IPS DF 6.9 (cell line): ENCODE results near the gene RFLNA.

Experiments used
- DNase-seq: peaks from one replicate; pipeline ENCODE4 v3.0.0-alpha.2; 2013; ENCODE audit warnings: low read depth, low spot score
- H3K27ac ChIP-seq: one replicate; pipeline ENCODE4 v1.5.1; 2013; ENCODE audit warnings: low read length, control low read depth
- H3K27me3 ChIP-seq: 2 replicates; pipeline ENCODE4 v1.6.1; 2013; ENCODE audit warnings: mild to moderate bottlenecking, low read length; ENCODE audit not compliant: control insufficient read depth, insufficient read depth
- H3K36me3 ChIP-seq: 2 replicates; pipeline ENCODE4 v1.6.1; 2013; ENCODE audit warnings: low read length; ENCODE audit not compliant: control insufficient read depth, insufficient read depth
- H3K4me1 ChIP-seq: 2 replicates; pipeline ENCODE4 v1.6.1; 2013; ENCODE audit warnings: low read length; ENCODE audit not compliant: control insufficient read depth, insufficient read depth
- H3K4me3 ChIP-seq: 2 replicates; pipeline ENCODE4 v1.5.1; 2013; ENCODE audit warnings: mild to moderate bottlenecking, low read length
- H3K9me3 ChIP-seq: 2 replicates; pipeline ENCODE4 v1.6.1; 2013; ENCODE audit warnings: low read length, inconsistent platforms; ENCODE audit not compliant: control insufficient read depth, insufficient read depth
- WGBS: extraction: QIAGEN DNeasy Blood & Tissue Kit; methylation state at CpG from one replicate; pipeline ENCODE4 v1.1.7; 2013; ENCODE audit warnings: mixed read lengths, missing lambda C conversion rate; ENCODE audit not compliant: insufficient read length, insufficient coverage; 5-methylcytosine and 5-hydroxymethylcytosine counted together

The RFLNA gene

DNA sequence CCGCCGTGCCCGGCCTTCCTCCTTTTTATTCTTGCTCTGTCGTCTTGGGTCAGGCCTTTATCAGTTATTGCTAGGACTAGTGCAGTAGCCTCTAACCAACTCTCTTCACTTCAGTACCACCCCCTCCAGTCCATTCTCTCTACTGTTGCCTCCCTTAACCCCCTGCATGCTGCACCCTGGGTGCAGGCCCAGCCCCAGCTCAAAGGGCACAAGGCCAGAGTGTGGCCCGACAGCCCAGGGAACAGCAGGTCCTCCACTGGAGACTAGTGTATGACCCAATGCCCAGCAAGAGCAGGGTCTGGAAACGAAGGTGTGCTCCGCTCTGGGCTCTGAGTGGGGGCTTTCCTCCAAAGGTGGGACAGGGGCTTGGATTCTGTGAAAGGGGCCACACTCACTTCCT, 30.0 kb upstream of the RFLNA start:
- Histone ChIP-seq H3K4me1 (no peaks in the 10 kb centered on the region), H3K9me3 (no peaks in the 10 kb centered on the region), H3K27ac (no peak overlapping the region), H3K36me3 (no peaks in the 10 kb centered on the region), H3K4me3 (no peak overlapping the region), H3K27me3 (no peaks in the 10 kb centered on the region)
- no CpG with 5 or more reads among the region's 7 CpGs for WGBS
- DNase-seq = no peak

DNA sequence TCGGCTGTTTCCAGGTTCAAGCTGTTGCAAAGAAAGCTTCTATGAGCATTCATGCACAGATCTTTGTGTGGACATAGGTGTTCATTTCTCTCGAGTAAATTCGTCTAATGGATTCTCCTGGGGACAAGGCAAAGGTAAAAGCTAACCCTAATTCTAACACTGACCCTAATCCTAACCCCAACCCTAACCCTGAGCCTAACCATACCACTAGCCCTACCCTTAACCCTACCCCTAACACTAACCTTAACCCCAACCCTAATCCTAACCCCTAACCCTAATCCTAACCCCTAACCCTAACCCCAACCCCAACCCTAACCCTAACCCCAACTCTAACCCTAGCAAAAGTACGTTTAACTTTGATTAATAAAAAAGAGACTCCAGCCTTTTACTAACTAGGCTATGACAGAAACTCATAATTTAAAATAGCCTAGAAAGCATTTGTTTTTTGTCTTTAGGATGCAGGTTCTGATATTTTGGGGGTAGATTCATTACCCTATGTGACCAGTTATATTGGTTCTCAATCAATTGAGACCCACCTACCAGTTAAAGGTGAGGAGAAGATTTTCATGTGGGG, 27.6 kb upstream of the RFLNA start:
- no peaks in the 10 kb centered on the region for H3K27me3 ChIP-seq
- no peaks in the 10 kb centered on the region for H3K4me1 ChIP-seq
- H3K36me3 ChIP-seq = no peaks in the 10 kb centered on the region
- no peak overlapping the region for H3K27ac ChIP-seq
- H3K4me3 ChIP-seq = no peak overlapping the region
- WGBS = 100% methylated on average over 1 of the region's 4 CpGs
- H3K9me3 ChIP-seq = no peaks in the 10 kb centered on the region
- no peak for DNase-seq

DNA sequence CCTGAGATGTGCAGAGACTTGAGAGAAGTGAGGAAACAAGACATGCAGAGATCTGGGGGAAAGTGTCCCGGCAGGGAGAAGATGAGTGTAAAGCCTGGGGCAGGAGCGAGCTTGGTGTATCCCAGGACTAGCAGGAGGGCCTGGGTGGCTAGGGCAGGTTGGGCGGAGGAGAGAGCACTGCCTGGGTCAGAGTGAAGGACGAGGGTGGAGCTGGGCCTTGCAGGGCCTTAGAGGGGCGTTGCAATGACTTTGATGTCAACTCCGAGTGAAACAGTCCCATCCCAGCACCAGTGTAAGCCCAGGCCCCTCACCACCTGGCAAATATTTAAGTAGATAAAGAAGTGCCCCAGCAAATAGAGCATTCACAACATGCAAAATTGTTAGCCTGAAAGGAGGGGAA, 24.2 kb upstream of the RFLNA start:
- no peaks in the 10 kb centered on the region for H3K9me3 ChIP-seq
- H3K4me1 ChIP-seq = no peaks in the 10 kb centered on the region
- DNase-seq = no peak
- H3K27me3 ChIP-seq = no peaks in the 10 kb centered on the region
- WGBS = no CpG with 5 or more reads among the region's 6 CpGs
- no peaks in the 10 kb centered on the region for H3K36me3 ChIP-seq
- H3K27ac ChIP-seq = no peak overlapping the region
- no peak overlapping the region for H3K4me3 ChIP-seq

DNA sequence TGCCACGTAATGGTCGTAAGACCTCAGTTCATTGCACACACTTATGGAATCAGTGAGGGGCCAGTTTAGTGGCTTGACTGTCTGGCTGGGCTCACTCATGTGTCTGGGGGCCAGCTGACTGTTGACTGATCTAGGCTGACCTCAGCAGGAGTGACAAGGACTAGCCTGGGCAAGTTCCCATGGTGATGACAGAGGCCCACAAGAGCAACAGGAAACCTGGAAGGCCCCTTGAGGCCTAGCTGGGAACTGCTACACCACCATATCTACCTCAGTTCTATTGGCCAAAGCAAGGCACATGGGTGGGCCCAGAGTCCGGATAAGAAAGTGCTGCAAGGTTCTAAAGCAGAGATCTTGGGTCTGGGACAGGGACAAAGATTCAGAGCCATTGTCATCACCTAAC, 21.3 kb upstream of the RFLNA start:
- no peaks in the 10 kb centered on the region for H3K4me1 ChIP-seq
- no CpG with 5 or more reads among the region's 3 CpGs for WGBS
- peak; percentile 64 for DNase-seq
- no peaks in the 10 kb centered on the region for H3K36me3 ChIP-seq
- no peak overlapping the region for H3K4me3 ChIP-seq
- no peak overlapping the region for H3K27ac ChIP-seq
- H3K27me3 ChIP-seq = no peaks in the 10 kb centered on the region
- H3K9me3 ChIP-seq = no peaks in the 10 kb centered on the region

DNA sequence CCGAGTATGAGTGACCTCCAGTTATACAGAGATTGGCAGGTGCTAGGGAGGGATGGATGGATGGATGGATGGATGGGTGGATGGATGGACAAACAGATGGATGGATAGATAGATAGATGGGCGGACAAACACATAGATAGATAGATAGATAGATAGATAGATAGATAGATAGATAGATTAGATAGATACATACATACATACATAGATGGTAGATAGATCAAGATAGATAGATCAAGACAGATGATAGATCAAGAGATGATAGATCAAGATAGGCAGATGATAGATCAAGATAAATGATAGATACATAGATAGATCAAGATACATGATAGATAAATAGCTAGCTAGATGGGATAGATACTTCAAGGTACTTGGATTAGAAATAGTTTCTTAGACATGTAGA, 18.6 kb upstream of the RFLNA start:
- no peaks in the 10 kb centered on the region for H3K9me3 ChIP-seq
- no CpG with 5 or more reads among the region's 2 CpGs for WGBS
- H3K27me3 ChIP-seq = no peaks in the 10 kb centered on the region
- no peak for DNase-seq
- H3K4me3 ChIP-seq = no peak overlapping the region
- no peaks in the 10 kb centered on the region for H3K36me3 ChIP-seq
- H3K4me1 ChIP-seq = no peaks in the 10 kb centered on the region; the same call in 1 of the 2 replicates
- no peak overlapping the region for H3K27ac ChIP-seq

DNA sequence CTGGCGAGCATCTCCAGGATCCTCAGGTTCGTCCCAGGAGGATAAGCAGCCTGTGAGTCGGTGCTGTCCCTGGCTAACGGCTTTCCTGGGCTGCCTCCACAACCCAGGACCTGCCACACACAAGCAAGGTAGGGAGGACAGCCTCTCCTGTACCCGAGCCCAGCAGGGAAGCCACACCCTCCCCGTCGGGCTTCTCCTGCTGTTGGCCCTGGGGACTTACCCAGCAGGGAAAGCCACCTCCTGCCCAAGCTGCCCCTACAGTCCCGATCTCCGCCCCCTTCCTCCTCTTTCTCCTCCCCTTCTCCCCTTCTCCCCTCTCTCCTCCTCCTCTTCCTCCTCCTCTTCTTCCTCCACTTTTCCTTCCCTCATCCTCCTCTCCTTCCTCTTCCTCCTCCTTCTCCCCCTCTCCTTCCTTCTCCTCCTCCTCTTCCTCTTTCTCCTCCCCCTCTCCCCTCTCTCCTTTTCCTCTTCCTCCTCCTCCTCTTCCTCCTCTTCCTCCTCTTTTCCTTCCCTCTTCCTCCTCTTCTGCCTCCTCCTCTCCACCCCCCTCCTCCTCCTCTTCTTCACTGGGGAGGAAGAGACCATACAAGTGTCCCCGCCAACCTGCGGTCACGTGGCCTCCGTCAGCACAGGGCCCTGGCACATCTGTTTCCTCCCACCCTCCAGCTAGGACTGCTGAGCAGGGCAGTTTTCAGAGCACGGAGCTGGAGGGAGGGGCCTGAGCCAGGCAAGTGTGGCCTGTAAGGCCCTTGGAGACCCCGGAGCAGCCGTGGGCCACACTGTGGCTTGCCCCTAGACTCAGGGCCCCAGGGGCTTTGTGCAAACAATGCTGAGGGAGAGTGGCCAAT, 17.3 kb upstream of the RFLNA start:
- DNase-seq = no peak
- WGBS = no CpG with 5 or more reads among the region's 16 CpGs
- H3K36me3 ChIP-seq = no peaks in the 10 kb centered on the region
- no peak overlapping the region for H3K4me3 ChIP-seq
- H3K9me3 ChIP-seq = no peaks in the 10 kb centered on the region
- H3K4me1 ChIP-seq = no peaks in the 10 kb centered on the region; the same call in 1 of the 2 replicates
- no peak overlapping the region for H3K27ac ChIP-seq
- no peaks in the 10 kb centered on the region for H3K27me3 ChIP-seq

DNA sequence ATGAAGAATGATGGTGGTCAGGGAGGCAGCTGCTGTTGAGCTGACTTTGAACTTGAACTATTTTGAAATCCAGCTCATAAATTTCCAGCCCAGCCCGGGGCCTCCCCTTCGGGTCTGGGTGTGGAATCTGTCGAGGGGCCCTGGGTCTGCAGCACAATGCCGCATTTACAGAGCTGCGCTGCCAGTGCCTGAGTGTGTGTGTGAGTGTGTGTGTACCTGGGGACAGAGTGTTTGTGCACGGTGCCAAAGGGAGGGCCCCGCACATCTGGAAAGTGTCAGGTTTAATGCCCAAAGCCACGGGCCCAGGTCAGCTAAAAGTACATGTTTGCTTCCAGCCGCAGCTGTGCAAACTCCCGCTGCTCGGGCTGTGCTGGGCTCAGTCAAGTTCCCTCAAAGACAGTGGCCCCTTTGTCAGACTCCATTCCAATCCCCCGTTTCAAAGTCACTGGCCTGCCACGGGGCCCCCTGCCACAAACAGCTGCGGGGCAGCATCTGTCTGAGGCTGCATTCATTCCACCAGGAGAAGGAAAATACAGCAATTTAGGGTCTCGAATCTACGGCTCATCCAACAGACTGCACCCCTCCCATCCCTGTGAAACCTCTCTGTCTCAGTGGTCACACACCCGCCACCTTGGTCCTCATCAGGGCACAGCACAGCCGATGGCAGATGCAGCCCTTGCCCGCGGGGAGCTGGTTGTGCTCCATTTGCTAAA, 16.3 kb upstream of the RFLNA start:
- Histone ChIP-seq H3K27me3 (no peaks in the 10 kb centered on the region), H3K9me3 (no peaks in the 10 kb centered on the region), H3K36me3 (no peaks in the 10 kb centered on the region), H3K4me1 (no peaks in the 10 kb centered on the region; the same call in 1 of the 2 replicates), H3K4me3 (no peak overlapping the region), H3K27ac (no peak overlapping the region)
- no CpG with 5 or more reads among the region's 20 CpGs for WGBS
- DNase-seq = no peak

DNA sequence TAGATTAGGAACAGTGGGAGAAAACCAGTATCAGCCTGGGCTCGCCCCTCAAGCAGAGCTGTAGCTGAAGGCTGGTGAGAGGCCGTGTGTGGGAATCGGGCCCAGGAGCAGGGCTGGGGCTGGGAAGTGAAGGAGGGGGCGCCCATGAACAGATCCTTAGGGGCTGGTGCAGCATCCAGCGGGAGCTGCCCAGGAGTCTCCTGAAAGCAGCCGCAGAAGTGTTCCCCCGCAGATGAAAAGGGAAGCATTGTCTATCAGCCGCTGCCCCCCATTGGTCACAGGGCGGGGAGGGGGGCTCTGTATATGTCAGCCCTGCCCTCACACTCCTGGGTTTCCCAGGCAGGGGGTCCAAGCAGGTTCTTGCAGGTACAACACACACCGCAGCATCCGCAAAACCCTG, 15.6 kb upstream of the RFLNA start:
- Histone ChIP-seq H3K4me1 (no peaks in the 10 kb centered on the region; the same call in 1 of the 2 replicates), H3K36me3 (no peaks in the 10 kb centered on the region), H3K27ac (no peak overlapping the region), H3K27me3 (no peaks in the 10 kb centered on the region), H3K9me3 (no peaks in the 10 kb centered on the region), H3K4me3 (no peak overlapping the region)
- no peak for DNase-seq
- WGBS = no CpG with 5 or more reads among the region's 11 CpGs

DNA sequence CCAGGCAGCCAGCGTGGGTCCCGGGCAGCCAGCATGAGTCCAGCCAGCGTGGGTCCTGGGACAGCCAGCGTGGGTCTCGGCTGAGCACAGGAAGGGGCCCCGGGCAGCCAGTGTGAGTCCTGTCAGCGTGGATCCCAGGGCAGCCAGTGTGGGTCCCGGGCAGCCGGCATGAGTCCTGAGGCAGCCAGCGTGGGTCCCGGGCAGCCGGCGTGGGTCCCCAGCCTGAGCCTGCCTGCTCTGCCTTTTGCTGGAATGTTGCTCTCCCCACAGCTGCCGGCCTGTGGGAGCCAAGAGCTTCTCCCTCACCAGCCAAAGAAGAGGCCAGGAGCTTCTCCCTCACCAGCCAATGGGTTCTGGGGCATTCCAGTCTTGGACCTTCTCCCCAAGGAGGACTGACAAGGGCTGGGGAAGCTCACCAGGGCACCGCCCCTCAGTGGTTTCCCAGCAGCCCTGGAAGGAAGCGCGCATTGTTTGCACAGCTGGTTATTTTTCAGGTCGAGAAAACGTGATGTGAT, 15.0 kb upstream of the RFLNA start:
- no peak for DNase-seq
- Histone ChIP-seq H3K4me1 (no peaks in the 10 kb centered on the region; the same call in 1 of the 2 replicates), H3K27ac (no peak overlapping the region), H3K4me3 (no peak overlapping the region), H3K27me3 (no peaks in the 10 kb centered on the region), H3K9me3 (peaks cover 2% of the 10 kb centered on the region; the same call in 1 of the 2 replicates), H3K36me3 (no peaks in the 10 kb centered on the region)
- no CpG with 5 or more reads among the region's 19 CpGs for WGBS

DNA sequence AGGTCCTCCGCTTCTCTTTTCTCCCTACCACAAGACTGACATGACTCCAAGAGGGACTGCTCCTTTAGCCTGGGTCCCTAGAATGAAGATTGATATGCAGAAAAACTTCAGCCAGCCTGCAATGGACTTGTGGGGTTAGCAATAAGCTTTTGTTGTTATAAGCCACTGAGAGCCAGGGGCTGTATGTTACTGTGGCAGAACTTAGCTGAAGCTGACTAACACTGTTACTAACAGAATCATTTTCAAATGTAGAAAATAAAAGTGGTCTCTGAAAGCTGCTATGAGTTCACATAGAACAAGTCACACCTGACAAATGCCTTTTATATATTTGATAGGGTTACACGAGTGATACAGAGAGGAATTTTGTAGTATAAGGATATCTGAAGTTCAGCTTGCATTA, 13.6 kb upstream of the RFLNA start:
- Histone ChIP-seq H3K9me3 (peaks cover 2% of the 10 kb centered on the region; the same call in 1 of the 2 replicates), H3K4me3 (no peak overlapping the region), H3K36me3 (no peaks in the 10 kb centered on the region), H3K4me1 (no peaks in the 10 kb centered on the region; the same call in 1 of the 2 replicates), H3K27me3 (no peaks in the 10 kb centered on the region), H3K27ac (no peak overlapping the region)
- no peak for DNase-seq
- no CpG with 5 or more reads among the region's 2 CpGs for WGBS
